ENCODE data around the gene ZNF541.
"Not testable (repeated sequence)": the region's sequence is repeated elsewhere in the genome, so short reads cannot be mapped to it uniquely, and the experiment has no call there.

ZNF541 gene

GRCh38 chr19:47600246-47601179, 27.6 kb upstream of the ZNF541 start:
- DNase-seq (ENCODE audit: low read depth, low spot score), result peak; percentile 99

DNA sequence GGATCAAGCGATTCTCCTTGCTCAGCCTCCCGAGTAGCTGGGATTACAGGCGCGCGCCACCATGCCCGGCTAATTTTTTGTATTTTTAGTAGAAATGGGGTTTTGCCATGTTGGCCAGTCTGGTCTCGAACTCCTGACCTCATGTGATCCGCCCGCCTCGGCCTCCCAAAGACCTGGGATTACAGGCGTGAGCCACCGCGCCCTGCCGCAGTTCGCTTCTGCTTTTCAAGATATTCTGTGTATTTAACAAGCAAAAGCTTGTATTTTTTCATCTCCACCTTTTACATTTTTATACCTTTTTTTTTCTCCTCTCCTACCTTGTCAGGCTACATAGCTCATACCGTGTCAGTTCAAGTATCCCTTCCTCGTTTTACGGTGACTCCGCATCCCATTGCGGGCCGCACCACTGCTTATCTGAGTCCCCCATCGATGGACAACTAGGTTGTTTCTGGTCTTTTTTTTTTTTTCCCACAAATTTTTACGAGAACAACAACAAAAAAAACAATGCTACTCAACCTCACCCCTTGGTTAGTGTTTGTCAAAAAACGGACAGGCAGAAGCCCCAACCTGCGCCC, 26.8 kb upstream of the ZNF541 start:
- DNase-seq (ENCODE audit: low read depth, low spot score), result not testable (repeated sequence)

GRCh38 chr19:47598407-47599349, 25.7 kb upstream of the ZNF541 start:
- DNase-seq (ENCODE audit: low read depth, low spot score), result no peak

DNA sequence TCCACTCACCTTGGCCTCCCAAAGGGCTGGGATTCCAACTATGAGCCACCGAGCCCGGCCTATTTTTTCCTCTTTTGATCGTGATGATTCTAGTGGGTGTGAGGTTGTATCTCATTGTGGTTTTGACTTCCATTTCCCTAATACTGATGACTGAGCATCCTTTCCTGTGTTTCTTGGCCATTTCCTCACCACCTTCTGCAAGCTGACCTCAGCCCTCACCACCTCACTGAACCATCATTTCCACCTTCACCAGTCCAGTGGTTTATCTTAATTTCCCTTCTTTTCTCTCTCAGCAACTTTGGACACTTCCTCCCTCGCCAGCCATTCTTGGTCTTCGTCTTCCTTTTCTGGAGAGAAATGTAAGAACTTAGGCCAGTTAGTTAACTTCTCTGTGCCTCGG, 23.0 kb upstream of the ZNF541 start:
- no peak for DNase-seq (ENCODE audit: low read depth, low spot score)

- no peak for DNase-seq (ENCODE audit: low read depth, low spot score)
These were observed 20.9 kb upstream of the ZNF541 start for GRCh38 chr19:47593860-47594259.

DNA sequence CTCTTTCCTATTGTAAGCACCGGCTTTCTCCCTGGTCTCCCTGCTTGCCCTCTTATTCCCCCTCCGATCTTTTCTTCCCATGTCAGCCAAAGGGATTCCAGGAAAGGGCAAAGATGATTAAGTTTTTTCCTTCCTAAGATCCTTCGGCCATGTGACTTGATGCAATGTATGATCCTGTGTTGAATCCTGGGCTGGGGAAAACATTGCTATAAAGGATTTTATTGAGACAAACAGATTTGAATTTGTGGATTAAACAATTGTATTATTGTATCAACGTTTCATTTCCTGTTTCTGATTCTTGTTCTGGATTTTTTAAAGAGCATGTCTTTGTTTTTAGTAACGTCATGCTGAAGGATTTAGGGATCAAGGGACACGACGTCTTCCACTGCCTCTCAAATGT, 16.9 kb upstream of the ZNF541 start:
- DNase-seq (ENCODE audit: low read depth, low spot score), result no peak

DNA sequence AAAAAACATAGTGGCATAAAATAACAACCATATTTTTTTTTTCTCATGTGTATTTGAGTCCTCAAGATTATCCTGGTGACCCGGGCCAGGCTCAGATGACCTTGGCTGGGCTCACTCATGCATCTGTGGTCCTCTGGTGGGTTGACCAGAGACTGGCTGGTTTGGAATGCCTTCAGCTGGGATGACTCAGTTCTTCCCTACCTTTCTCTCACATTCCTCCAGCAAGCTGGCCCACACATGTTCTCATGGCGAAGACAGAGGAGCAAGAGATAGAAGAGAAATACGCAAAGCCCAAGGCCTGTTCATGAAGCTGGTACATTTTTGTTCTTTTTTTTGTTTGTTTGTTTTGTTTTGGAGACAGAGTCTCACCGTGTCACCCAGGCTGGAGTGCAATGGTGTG, 14.3 kb upstream of the ZNF541 start:
- no peak for DNase-seq (ENCODE audit: low read depth, low spot score)

- DNase-seq (ENCODE audit: low read depth, low spot score), result not testable (repeated sequence)
These were observed 10.2 kb upstream of the ZNF541 start for GRCh38 chr19:47583161-47583560.

DNA sequence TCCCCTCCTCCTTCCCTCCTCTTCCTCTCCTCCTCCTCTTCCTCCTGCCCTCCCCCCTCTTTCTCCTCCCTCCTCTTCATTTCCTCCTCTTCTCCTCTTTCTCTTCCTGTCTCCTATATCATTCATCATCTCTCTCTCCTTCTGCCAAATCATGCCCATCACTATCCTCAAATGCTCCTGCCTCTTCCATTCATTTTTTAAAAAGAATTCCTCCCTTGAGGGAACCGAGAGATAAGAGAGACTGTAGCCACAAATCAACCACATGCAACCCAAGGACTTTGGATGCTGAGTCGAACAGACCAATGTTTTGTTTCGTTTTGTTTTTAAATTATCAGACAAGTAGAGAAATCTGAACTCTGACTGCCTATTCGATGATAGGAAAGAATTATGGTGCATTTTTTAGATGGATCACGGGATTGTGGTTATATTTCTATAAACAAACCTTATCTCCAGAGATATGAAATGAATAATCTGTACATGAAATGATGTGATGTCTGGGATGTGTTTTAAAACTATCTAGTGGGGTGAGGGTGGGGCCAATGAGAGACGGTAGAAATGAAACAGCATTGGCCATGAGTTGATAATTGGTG, 9.5 kb upstream of the ZNF541 start:
- no peak for DNase-seq (ENCODE audit: low read depth, low spot score)

DNA sequence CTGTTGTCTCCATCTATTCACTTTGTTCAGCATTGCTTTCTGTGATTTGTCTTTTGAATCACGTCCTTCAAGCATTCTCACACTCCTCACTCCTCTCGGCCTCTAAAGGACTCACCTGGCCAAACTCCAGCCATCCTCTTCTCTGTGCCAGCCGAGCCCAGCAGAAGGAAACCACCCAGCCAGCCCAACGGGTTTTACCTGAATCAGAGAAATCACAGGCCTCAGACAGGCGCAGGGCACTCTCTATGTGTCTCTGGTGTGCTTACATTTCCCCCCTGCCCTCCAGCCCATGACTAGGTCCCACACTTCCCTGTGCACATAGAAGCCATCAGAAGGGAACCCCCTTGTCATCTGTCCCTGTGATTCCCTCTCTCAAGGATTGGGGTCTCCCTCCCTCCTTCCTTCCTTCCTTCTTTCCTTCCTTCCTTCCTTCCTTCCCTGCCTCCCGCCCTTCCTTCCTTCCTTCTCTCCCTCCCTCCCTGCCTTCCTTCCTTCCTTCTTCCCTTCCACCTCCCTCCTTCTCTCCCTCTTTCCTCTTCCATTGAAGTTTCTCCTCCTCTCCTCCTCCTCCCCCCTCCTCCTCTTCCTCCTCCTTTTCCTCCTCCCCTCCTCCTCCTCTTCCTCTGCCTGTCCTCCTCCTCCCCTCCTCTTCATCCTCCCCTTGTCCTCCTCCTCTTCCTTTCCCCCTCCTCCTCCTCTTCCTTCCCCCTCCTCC, 8.8 kb upstream of the ZNF541 start:
- no peak for DNase-seq (ENCODE audit: low read depth, low spot score)

- DNase-seq (ENCODE audit: low read depth, low spot score), result no peak
These were observed 7.4 kb upstream of the ZNF541 start for GRCh38 chr19:47580397-47580796.

DNA sequence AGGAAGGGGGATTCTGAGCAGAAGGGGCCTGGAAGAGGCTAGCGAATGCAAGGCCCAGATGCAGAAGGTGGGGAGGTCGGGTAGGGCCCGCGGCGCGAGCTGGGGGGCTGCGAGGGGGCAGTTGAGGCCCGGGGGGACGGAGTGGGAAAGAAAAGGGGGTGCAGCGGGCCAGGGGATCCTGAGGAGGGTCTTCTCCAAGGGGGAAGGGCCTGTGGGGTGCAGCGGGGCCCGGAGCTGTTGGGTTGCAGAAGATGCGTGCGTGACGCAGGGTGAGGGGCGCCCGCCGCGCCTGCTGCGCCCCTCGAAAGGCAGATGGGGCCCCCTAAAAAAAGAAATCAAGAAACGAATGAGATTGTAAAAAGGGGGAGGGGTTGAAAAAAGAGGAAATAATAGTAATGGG, 313 bp downstream of the ZNF541 start:
- DNase-seq (ENCODE audit: low read depth, low spot score), result no peak

DNA sequence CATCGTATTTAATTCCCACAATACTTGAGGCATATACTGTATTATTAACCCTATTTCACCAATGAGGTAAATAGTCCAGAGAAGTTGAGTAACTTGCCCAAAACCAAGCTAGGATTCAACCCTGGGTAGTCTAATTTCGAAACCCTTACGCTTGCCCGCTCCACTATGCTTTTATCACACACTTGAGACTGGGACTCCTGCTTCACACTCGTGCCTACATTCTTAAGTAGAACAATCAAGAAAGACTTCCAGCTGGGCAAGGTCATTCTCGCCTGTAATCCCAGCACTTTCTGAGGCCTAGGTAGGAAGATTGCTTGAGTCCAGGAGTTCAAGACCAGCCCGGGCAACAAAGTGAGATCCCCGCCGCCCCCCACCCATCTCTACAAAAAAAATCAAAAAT, 3.6 kb downstream of the ZNF541 start:
- DNase-seq (ENCODE audit: low read depth, low spot score), result no peak

- no peak for DNase-seq (ENCODE audit: low read depth, low spot score)
These were observed 8.9 kb downstream of the ZNF541 start for GRCh38 chr19:47564081-47564480.

- no peak for DNase-seq (ENCODE audit: low read depth, low spot score)
These were observed 11.4 kb downstream of the ZNF541 start for GRCh38 chr19:47561440-47562057.

GRCh38 chr19:47560999-47561398, 11.9 kb downstream of the ZNF541 start:
- no peak for DNase-seq (ENCODE audit: low read depth, low spot score)

GRCh38 chr19:47550129-47550528, 22.8 kb downstream of the ZNF541 start:
- no peak for DNase-seq (ENCODE audit: low read depth, low spot score)

DNA sequence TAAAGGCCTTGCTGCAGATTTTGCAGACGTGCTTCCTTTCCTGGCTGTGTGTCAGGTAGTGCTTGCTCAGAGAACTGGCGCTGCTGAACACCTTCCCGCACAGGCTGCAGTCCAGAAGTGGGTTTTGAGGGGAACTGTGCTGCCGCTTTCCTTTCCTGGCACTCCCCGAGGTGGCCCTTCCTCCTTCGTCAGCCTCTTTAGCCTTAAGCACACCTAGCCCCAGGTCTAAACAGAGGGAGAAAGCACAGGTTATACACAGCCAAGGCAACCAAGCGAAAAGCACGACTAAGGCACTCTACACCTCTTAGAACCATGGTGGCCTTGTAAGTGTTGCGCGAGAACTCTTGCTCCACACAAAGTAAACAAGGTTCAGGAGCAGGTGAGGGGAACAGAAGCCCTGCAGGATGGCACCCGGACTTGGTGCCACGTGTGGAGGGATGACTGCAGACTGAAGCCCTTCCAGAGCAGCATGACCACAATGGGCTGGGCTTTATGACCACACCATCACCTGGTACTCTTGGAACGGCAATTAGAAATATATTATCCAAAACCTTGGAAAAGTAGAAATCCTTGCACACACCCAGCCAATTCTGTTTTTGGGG, 23.6 kb downstream of the ZNF541 start:
- DNase-seq (ENCODE audit: low read depth, low spot score), result no peak

DNA sequence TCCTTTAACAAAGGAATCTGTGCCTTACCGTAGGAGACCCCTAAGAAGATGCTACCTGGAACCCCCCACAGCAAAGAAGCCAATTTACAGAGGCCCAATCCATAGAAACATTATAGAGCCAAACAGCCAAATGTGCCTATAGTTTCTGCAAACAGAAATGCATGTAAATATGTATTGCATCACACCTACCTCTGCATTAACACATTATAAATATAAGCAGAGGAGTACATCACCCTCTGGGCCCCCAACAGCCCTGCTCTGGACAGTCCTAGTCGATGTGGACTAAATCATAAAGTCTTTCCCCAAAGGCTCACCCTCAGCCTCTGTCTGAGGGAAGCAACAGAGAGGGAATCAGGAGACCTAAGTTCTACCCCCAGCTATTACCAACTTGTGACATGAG, 25.7 kb downstream of the ZNF541 start:
- no peak for DNase-seq (ENCODE audit: low read depth, low spot score)

Data from activated naive CD8-positive, alpha-beta T cell treated with anti-CD3 and anti-CD28 coated beads, Interleukin-2, amount 50 U/mL, for 16 hours (primary cell).